Bone marrow (tissue), 2 donors: Measurements from ENCODE around the gene RPS6KB2.
A peak's percentile ranks its signal among the peaks of the same experiment; 100 is the strongest.

Experiments used
- DNase-seq, 2 donors: peaks; one replicate each; lab custom pipeline; 2025; lab: John Stamatoyannopoulos, UW

Gene RPS6KB2

GRCh38 chr11:67428052-67429001 lies at the start of gene RPS6KB2:
Gene RPS6KB2 (plus strand): TSS chr11:67428494. CDS start chr11:67428546, 52 bp downstream.
- DNase-seq, result peak; percentile 88 to 96

GRCh38 chr11:67378544-67378943 lies 49.8 kb upstream of the RPS6KB2 start:
- no peak for DNase-seq

DNA sequence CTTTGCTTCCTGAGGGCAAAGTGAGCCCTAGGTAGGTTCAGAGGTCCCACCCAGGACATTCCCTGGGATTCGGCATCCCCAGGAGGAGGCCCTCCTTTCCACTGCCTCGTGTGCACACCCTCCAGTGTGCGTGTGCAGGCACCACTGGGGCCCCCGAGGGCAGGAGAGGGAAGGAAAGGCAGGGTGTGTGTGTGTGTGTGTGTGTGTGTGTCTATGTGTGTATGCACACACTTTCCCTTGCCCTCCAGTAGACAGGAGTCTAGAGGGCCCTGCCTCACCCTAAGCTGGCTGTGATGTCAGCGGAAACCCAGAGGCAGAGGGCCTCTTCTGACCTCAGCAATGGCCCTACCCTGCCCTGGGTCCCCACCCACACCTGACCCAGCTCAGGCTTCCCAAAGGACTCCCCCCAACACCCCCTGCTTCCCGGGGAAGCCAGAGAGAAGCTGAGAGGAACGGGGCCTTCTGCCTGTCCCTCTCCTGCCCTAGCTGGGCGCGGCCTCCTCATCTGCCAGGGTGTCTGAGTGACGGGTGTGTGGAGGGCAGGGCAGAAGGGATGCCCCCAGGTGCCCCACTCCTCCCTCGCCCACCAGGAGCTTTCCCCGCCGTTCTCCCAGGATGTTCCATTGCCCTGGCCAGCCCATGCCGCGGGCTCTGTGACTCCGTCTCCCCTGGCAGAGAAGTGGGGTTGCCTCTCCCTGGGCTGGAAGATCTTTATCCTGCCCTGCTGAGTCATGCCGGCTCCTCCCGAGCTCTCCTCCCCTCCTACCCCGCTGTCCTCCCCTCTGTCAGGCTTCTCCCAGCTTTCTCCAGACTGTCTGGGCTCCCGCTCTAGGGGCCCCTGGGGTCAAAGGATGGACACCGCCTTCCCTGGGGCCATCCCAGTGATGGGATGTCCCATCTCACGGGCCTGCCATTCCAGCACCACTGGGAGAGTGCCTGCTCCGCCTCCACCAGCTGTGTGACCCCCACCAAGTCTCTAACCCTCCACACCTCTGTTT lies 48.9 kb upstream of the RPS6KB2 start:
- DNase-seq, result no peak

- peak in 1 of 2 donors; percentile 46 for DNase-seq
Observed at GRCh38 chr11:67381244-67381972, 46.9 kb upstream of the RPS6KB2 start.

GRCh38 chr11:67382276-67383136 lies 45.8 kb upstream of the RPS6KB2 start:
- DNase-seq, result peak; percentile 45 to 79

GRCh38 chr11:67384851-67385366 lies 43.4 kb upstream of the RPS6KB2 start:
- peak in 1 of 2 donors; percentile 54 for DNase-seq

DNA sequence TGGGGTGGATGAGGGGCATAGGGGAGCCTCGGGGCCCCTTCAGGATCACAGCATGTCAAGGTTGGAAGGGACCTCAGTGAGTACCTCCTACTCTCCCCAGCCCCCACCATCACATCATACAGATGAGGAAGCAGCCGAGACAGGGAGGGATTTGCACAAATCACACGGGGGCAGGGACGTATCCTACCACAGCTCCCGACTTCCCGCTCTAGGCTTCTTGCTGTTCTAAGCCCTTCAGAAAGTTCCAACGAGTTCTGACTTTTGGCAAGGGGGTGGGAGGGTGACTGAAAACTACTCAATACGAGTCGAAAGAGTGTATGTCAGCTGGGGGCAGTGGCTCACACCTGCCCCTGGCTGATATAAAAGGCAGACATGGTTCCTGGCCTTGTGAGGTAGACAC lies 41.2 kb upstream of the RPS6KB2 start:
- no peak for DNase-seq

GRCh38 chr11:67387518-67387917 lies 40.8 kb upstream of the RPS6KB2 start:
- DNase-seq, result no peak

DNA sequence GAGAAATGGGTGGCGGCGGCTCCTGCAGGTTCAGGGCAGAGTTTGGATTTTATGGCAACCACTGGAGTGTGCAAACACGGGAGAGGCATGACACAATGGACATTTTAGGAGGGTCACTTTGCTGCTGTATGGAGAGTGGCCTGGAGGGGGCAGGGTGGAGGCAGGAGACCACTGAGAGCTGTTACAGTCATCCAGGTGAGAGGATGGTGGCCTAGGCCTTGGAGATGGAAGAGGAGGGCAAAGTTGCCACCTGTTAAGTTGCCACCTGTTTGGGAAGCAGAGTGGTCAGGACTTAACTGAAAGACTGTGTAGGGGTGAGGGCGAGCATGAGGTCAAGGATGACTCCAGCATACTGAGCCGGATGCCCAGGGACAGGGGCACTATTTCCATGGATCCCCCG lies 38.8 kb upstream of the RPS6KB2 start:
- DNase-seq, result peak in 1 of 2 donors; percentile 24

- no peak for DNase-seq
Observed at GRCh38 chr11:67390947-67391303, 37.4 kb upstream of the RPS6KB2 start.

DNA sequence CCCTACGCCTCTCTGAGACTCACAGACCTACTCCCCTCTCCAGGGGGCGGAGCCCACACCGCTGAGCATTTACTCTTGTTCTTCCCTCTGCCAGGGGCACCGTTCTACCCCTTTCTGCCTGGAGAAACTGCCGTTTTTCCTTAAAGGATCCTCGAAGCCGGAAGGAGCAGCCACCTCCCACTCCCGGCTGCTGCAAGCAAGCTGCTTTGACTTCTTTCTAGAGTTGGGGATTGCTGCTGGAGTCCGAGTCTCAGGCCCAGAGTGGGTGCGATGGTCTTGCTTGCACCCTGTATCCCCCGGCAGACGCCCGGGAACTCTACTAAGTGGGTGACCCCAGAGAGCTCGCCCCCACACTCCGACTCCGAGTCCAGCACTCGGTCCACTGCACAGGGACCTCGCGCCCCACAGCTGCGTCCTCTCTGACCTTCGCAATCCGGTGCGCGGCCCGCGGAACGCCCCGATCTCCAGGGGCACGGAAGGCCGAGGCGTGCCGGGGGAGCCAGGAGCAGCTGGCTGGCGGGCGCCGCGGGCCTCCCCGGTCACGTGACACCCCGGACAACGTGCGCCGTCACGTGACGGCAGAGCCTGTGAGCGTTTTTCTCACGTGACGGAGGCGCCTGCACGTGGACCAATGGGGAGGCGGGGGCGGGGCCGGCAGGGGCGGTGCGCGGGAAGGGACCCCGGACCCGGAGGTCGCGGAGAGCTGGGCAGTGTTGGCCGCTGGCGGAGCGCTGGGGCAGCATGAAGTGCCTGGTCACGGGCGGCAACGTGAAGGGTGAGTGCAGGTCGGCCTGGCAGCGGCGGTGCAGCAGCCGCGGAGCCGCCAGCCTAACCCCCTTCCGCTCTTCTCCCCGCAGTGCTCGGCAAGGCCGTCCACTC lies 36.8 kb upstream of the RPS6KB2 start, which contains the start of gene RAD9A:
RAD9A (plus strand) TSS at position 683 of the 879 bp plus-strand sequence; CDS start at position 742, 59 bp downstream.
- DNase-seq, result peak; percentile 76 to 80

- DNase-seq, result no peak
Observed at GRCh38 chr11:67392183-67392715, 36.0 kb upstream of the RPS6KB2 start.

- no peak for DNase-seq
Observed at GRCh38 chr11:67393437-67393836, 34.9 kb upstream of the RPS6KB2 start.

GRCh38 chr11:67393990-67394389 lies 34.3 kb upstream of the RPS6KB2 start:
- no peak for DNase-seq

GRCh38 chr11:67395555-67396258 lies 32.6 kb upstream of the RPS6KB2 start:
- DNase-seq, result no peak

- DNase-seq, result no peak
Observed at GRCh38 chr11:67396259-67396581, 32.1 kb upstream of the RPS6KB2 start.

GRCh38 chr11:67396587-67397389 lies 31.5 kb upstream of the RPS6KB2 start:
- no peak for DNase-seq

DNA sequence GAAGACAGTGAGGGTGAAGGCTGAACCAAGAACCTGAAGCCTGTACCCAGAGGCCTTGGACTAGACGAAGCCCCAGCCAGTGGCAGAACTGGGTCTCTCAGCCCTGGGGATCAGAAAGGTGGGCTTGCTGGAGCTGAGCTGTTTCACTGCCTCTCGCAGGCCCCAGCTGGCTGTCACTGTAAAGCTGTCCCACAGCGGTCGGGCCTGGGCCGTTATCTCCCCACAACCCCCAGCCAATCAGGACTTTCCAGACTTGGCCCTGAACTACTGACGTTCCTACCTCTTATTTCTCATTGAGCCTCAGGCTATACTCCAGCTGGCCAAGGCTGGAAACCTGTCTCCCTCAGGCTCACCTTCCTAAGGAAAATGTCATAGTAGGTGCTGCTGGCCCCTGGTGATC lies 30.8 kb upstream of the RPS6KB2 start:
- DNase-seq, result no peak
